Psoas muscle (tissue), 8 donors: ENCODE data around the gene TRIM8. TPM values are rescaled to one million over a fixed set of nuclear protein-coding genes. Genes with fewer than 3 reads are reported as not detected.

Experiments used
- ATAC-seq, 4 donors: fragments of 200-7000 bp; cut with Tn5 transposase; one replicate each; pipeline ENCODE4 v1.9.1; 2020; ENCODE audit warnings: moderate library complexity in 3 of 4, mild to moderate bottlenecking in 2 of 4
- DNase-seq, 2 donors: peaks; one replicate each; pipeline ENCODE4 v3.0.0-alpha.2; 2020
- H3K27ac ChIP-seq: fragments of 200-600 bp; one replicate; pipeline ENCODE4 v1.8.0; 2022
- H3K27me3 ChIP-seq, 3 donors: fragments of 200-600 bp in 1 of 3; one replicate each; pipeline versions ENCODE4 v1.6.1 to v1.8.0; 2013 to 2022; ENCODE audit warnings: low read length in 2 of 3, mild to moderate bottlenecking in 2 of 3, moderate library complexity in 1 of 3; ENCODE audit not compliant: insufficient read depth in 3 of 3
- H3K36me3 ChIP-seq, 2 donors: fragments of 200-600 bp in 1 of 2; one replicate each; pipeline versions ENCODE4 v1.6.1 to v1.8.0; 2013 to 2022; ENCODE audit warnings: low read depth in 1 of 2, mild to moderate bottlenecking in 1 of 2, moderate library complexity in 1 of 2; ENCODE audit not compliant: insufficient read depth in 1 of 2
- H3K4me1 ChIP-seq: fragments of 200-600 bp; one replicate; pipeline ENCODE4 v1.8.0; 2022
- H3K4me3 ChIP-seq: fragments of 200-600 bp; one replicate; pipeline ENCODE4 v1.8.0; 2022; ENCODE audit warnings: mild to moderate bottlenecking
- H3K9me3 ChIP-seq: fragments of 200-600 bp; one replicate; pipeline ENCODE4 v1.8.0; 2022
- WGBS, 3 donors: extraction: QIAGEN DNeasy Blood & Tissue Kit; methylation state at CpG; one replicate each; pipeline versions ENCODE4 v1.1.6 to v1.1.7; 2013; 5-methylcytosine and 5-hydroxymethylcytosine counted together
- intact Hi-C, 2 donors: fragments of 100-400 bp; cut with DNase I; formaldehyde crosslinking; loops; one replicate each; pipeline versions ENCODE4 v1.11.0 to v1.14.2; 2022
- polyA plus RNA-seq, 3 donors: library from polyadenylated mRNA; stranded (reverse); fragments of 200-250 nt; gene quantifications; one replicate each; pipeline ENCODE4 v1.2.3, GENCODE V29; 2013
- total RNA-seq, 4 donors: library from RNA; stranded (reverse); fragmentation: NEBNext Ultra II Directional in 2 of 4; extraction: Animal tissue kit (Norgen Biotek cat#: 25700) in 2 of 4; gene quantifications; one replicate each; pipeline versions ENCODE4 v1.2.1 to v1.2.4, GENCODE V29; 2021 to 2023
- TF ChIP-seq, protein P1 (sequence below): fragments of 200-600 bp; IDR thresholded peaks from one replicate; pipeline ENCODE4 v1.8.0; 2022; ENCODE audit warnings: antibody characterized with exemption
- donor health status: healthy with polysubstance abuse.
- donor health status: DM: no; HTN: no; CAD: no; lungs with moderate emphysema.
- donor health status: Bipolar disorder and iron deficiency.
- donor health status: healthy.
- donor health status: DM: yes; HTN: yes; CAD: no.
- donor health status: DM: no; HTN: no; CAD: no.
- donor health status: DM: no; HTN: no; CAD: no.
- donor health status: DM: yes; HTN: yes; CAD: no.

TRIM8 gene
- total and polyA plus RNA-seq, 7 donors: 57.6 to 166 (median 97.2) TPM

DNA sequence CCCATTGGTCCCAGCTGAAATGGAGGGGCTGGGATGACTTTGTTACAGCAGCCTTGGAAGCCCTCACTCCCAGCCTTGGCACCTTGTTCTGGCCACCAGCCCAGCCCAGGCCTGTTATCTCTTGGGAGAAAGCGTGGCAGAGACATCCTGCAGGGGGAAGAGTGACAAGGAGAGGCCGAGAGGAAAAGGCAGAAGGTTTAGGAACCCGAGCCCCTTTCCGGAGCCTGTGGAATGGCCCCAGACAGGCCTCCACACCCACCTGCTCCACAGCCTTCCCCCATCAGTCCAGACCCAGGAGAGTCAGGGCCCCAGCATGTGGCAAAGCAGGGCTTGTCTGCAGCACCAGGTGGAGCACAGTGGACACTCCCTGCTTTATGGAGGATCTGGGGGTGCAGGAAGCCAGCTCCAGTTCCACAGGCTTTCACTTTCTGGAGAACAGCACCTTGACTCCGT lies 24.1 kb upstream of the TRIM8 start:
- Histone ChIP-seq H3K36me3 (peaks cover 0 to 19% of the 10 kb centered on the region in 2 donors), H3K9me3 (no peaks in the 10 kb centered on the region), H3K27ac (peak overlapping the region; percentile 69), H3K27me3 (no peaks in the 10 kb centered on the region), H3K4me3 (no peak overlapping the region), H3K4me1 (peaks cover 64% of the 10 kb centered on the region)
- intact Hi-C loops: no loop called here
- peak; percentile 45 to 77 for DNase-seq
- ATAC-seq: peak in 1 of 4 donors; percentile 1
- TF ChIP-seq, protein P1, sequence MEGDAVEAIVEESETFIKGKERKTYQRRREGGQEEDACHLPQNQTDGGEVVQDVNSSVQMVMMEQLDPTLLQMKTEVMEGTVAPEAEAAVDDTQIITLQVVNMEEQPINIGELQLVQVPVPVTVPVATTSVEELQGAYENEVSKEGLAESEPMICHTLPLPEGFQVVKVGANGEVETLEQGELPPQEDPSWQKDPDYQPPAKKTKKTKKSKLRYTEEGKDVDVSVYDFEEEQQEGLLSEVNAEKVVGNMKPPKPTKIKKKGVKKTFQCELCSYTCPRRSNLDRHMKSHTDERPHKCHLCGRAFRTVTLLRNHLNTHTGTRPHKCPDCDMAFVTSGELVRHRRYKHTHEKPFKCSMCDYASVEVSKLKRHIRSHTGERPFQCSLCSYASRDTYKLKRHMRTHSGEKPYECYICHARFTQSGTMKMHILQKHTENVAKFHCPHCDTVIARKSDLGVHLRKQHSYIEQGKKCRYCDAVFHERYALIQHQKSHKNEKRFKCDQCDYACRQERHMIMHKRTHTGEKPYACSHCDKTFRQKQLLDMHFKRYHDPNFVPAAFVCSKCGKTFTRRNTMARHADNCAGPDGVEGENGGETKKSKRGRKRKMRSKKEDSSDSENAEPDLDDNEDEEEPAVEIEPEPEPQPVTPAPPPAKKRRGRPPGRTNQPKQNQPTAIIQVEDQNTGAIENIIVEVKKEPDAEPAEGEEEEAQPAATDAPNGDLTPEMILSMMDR: no peak
- WGBS, 3 donors: 29 to 40% (median 39%) methylated on average over 5 of the region's 5 CpGs

DNA sequence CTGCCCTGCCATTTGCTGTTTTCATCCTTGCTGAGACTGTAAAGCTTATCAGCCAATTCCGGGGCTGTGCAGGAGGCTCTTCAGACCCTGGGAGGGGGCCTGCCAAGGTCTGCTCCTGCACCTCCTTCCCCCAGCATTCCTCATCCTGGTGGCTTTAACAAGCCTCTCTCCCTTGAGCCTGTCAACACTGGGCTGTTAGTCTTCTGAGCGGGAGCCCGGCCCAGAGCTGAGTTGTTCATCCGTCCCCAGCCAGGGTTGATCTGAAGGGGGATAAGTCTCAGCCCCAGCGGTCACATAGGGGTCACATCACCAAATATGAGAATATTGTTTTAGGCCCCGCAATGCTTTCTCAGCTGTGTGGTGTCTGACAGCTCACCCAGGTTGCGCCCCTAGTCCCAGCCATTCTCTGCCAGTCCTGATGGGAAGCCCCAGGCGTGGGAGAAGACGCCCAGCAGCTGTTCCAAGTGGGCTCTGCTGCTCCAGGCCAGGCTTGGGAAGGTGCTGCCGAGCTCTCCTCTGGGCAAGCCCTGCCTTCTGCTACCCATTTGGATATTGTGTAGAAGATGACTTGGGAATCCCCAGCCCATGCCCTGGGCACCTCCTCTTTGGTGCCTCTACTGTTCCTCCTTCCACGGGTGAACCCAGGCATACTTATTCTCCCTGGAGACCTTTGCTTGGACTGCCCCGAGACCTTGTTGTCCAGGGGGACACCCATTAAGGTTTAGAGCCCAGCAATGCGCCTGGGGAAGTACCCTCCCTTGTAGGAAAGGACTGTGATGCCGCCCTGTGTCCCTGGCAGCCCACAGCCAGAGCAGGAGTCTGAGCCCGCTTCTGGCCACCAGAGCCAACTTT lies 23.5 kb upstream of the TRIM8 start:
- DNase-seq: peak in 1 of 2 donors; percentile 44
- no peaks in the 10 kb centered on the region for H3K9me3 ChIP-seq
- WGBS, 3 donors: 60 to 67% (median 63%) methylated on average over 15 of the region's 15 CpGs
- H3K36me3 ChIP-seq: peaks cover 0 to 14% of the 10 kb centered on the region in 2 donors
- no peak for ATAC-seq
- TF ChIP-seq, protein P1: no peak
- H3K4me1 ChIP-seq: peaks cover 61% of the 10 kb centered on the region
- H3K27ac ChIP-seq: peak overlapping the region; percentile 69
- H3K27me3 ChIP-seq: no peaks in the 10 kb centered on the region
- no peak overlapping the region for H3K4me3 ChIP-seq
- intact Hi-C loops: no loop called here

DNA sequence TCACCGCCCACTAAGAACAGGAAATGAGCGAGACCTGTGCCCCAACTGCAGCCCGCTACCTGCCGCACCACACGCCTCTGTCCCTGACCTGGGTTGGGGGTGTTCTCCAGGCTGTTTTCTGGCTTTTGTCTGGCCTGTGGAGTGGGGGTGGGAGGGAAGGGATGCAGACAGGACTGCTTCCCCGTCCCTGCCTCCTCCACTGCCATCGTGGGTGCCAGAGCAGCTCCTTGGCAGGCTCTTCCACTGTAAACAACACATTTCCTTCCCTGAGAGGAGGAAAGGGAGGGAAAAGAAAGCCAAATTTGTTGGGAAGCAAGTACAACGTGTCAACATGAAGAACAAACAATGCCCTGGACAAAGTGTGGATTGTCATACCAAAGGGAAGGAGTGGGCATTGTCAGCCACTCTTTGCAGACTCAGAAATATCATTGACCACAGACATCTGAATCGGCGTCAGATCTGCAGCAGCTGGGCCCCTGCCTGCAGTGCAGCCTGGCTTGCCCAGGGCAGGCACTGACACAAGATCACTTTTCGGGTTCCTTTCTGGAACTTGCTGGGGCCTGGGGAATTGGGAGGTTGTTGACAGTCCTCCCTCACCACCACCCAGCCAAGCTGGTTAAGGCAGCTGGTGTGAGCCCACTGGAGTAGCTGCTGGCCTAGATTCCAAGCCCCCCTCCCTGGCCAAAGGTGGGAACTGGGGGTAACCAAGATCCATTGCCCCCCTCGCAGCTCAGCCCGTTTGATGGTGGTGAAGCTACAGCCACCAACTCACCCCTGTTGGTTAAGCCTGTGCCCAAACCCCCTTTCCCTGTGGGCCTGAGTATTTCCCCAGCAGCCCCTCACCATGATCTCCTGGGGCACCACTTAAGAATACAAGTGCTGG lies 22.6 kb upstream of the TRIM8 start:
- TF ChIP-seq, protein P1: no peak
- intact Hi-C loops: no loop called here
- Histone ChIP-seq H3K27ac (peak overlapping the region; percentile 69), H3K36me3 (peaks cover 0 to 12% of the 10 kb centered on the region in 2 donors), H3K4me1 (peaks cover 60% of the 10 kb centered on the region), H3K27me3 (no peaks in the 10 kb centered on the region), H3K4me3 (no peak overlapping the region), H3K9me3 (no peaks in the 10 kb centered on the region)
- DNase-seq: peak in 1 of 2 donors; percentile 52
- 49 to 68% (median 52%) methylated on average over 13 of the region's 13 CpGs for WGBS, 3 donors
- ATAC-seq: peak in 2 of 4 donors; percentile 21 to 51

DNA sequence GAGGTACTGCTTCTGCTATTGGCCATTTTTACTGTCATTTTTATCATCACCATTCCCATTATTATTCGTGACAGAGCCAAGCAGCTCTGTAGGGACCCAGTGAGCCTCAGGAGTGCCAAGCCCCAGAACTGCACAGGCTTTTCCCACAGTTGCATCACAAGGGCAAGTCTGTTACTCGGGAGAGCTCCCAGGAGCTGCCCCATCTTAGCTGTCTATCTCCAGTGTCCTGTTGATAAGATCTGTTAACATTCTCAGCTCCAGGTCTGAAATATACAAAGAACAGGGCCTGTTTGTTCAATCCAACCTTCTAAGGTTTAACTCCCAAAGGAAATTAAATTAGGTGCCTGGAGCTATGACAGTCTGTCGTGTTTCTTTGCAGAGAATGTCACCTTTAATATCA lies 20.2 kb upstream of the TRIM8 start:
- WGBS, 3 donors: 79 to 90% (median 86%) methylated on average over 3 of the region's 3 CpGs
- TF ChIP-seq, protein P1: no peak
- Histone ChIP-seq H3K4me1 (peaks cover 66% of the 10 kb centered on the region), H3K36me3 (no peaks in the 10 kb centered on the region), H3K27me3 (no peaks in the 10 kb centered on the region), H3K27ac (no peak overlapping the region), H3K9me3 (no peaks in the 10 kb centered on the region), H3K4me3 (no peak overlapping the region)
- no peak for ATAC-seq
- DNase-seq: no peak
- intact Hi-C loops: no loop called here
